Right lobe of liver (tissue), 4 donors: Measurements from ENCODE around the gene ENDOU.

ENCODE experiments used
- POLR2A ChIP-seq: fragments of 450-650 bp; IDR thresholded peaks from one replicate; pipeline ENCODE4 v1.6.1; 2017; ENCODE audit warnings: antibody characterized with exemption, mild to moderate bottlenecking
- TF ChIP-seq, protein P1 (sequence below), 4 donors: fragments of 200-600 bp in 3 of 4; fragments of 450-650 bp in 1 of 4; IDR thresholded peaks; one replicate each; pipeline versions ENCODE4 v1.5.1 to v1.8.0; 2016 to 2022; ENCODE audit warnings: antibody characterized with exemption in 4 of 4, mild to moderate bottlenecking in 2 of 4
- donor health status: DM: no; HTN: no; CAD: no.
- donor health status: DM: no; HTN: no; CAD: no.
- donor health status: DM: no; HTN: yes; CAD: no.

DNA sequence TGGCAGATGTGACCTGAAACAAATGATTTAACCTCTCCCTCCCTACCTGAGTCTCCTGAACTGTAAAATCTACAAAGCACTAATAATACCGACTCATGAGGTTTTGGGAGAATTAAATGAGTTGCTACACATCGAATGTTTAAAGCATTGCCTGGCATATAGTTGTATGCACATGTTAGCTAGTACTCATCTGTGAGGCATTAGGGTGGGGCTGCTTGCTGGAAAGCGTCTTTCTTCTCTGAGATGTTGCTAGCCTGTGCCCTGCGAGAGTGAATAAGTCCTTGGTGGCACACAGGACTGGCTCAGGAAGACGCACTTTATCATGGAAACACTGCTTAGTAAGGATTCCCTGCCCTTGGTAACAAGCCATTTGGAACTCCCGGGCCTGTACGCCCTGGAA is 27.3 kb upstream of the ENDOU start:
- TF ChIP-seq, protein P1, sequence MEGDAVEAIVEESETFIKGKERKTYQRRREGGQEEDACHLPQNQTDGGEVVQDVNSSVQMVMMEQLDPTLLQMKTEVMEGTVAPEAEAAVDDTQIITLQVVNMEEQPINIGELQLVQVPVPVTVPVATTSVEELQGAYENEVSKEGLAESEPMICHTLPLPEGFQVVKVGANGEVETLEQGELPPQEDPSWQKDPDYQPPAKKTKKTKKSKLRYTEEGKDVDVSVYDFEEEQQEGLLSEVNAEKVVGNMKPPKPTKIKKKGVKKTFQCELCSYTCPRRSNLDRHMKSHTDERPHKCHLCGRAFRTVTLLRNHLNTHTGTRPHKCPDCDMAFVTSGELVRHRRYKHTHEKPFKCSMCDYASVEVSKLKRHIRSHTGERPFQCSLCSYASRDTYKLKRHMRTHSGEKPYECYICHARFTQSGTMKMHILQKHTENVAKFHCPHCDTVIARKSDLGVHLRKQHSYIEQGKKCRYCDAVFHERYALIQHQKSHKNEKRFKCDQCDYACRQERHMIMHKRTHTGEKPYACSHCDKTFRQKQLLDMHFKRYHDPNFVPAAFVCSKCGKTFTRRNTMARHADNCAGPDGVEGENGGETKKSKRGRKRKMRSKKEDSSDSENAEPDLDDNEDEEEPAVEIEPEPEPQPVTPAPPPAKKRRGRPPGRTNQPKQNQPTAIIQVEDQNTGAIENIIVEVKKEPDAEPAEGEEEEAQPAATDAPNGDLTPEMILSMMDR (IDR thresholded peaks at IDR 0.05) = no peak
- no peak for TF ChIP-seq POLR2A
